Activated CD4-positive, alpha-beta T cell treated with anti-CD3 and anti-CD28 coated beads, Interleukin-2, amount 10 ng/mL, durations not matched to agents 7 days and 5 days (primary cell): ENCODE data around the gene HENMT1. TPM values are rescaled to one million over a fixed set of nuclear protein-coding genes. Genes with fewer than 3 reads are reported as not detected.
"Not testable (repeated sequence)": the region's sequence is repeated elsewhere in the genome, so short reads cannot be mapped to it uniquely, and the experiment has no call there.

Experiments used
- CTCF ChIA-PET: fragments of 350-600 bp; sonication (Branson Sonifier 250); formaldehyde crosslinking; loops from one replicate; lab custom pipeline; 2021; ENCODE audit warnings: antibody characterized with exemption; lab: Charles Lee
- POLR2A ChIA-PET: fragments of 350-600 bp; sonication (Branson Sonifier 250); formaldehyde crosslinking; loops from one replicate; lab custom pipeline; 2021; ENCODE audit warnings: antibody characterized with exemption; lab: Charles Lee
- DNase-seq: peaks from one replicate; pipeline ENCODE4 v3.0.0-alpha.2; 2020
- H3K27ac Mint-ChIP-seq: one replicate; pipeline ENCODE4 v1.8.0; 2021; ENCODE audit warnings: mild to moderate bottlenecking, moderate library complexity, mixed read lengths
- H3K27me3 Mint-ChIP-seq: one replicate; pipeline ENCODE4 v1.8.0; 2021; ENCODE audit warnings: mixed read lengths
- H3K36me3 Mint-ChIP-seq: one replicate; pipeline ENCODE4 v1.8.0; 2021; ENCODE audit warnings: low read depth, mixed read lengths
- H3K4me1 Mint-ChIP-seq: one replicate; pipeline ENCODE4 v1.8.0; 2021; ENCODE audit warnings: mixed read lengths
- H3K4me3 Mint-ChIP-seq: one replicate; pipeline ENCODE4 v1.8.0; 2021; ENCODE audit warnings: mild to moderate bottlenecking, moderate library complexity, mixed read lengths
- H3K9me3 Mint-ChIP-seq: one replicate; pipeline ENCODE4 v1.8.0; 2021; ENCODE audit warnings: mixed read lengths
- total RNA-seq, 2 experiments: library from RNA; stranded (reverse); gene quantifications; one replicate each; pipeline ENCODE4 v1.2.3, GENCODE V29; 2021

Gene HENMT1
- 10 to 100 TPM; 22.7 to 23.6 TPM for total RNA-seq

DNA sequence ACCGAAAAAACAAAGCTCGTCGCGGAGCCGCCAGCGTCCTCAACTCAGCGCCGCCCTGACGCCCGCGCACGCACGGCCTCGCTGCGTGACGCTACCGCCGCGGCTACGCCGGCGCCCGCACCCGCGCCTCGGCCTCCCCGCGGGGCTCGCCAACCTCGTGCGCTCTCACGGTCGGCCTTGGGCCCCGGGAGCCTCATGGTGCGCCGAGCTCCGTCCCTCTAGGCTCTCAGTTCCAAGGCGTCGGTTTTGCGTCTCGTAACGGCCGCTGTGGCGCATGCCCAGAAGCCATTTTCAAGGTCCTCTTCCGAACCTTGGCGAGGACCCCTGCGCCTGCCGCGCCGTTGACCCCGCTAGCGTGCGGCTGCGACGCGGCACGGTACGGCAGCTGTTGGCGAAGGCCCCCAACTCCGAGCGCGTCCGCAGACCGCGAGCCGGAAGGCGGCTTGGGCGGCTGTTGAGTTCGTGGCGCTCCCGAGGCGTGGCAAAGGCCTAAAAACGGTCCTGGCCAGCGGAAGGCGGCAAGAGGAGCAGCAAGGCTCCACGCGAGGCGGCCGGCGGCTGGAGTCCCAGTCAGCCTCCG is at the start of gene HENMT1:
HENMT1 (minus strand) TSS at position 64 of the 580 bp plus-strand sequence. CDS start 1,209 bp downstream, outside the sequence.
- DNase-seq, result peak; percentile 81
- Mint-ChIP-seq H3K4me3 (peak within 1 kb of the TSS; percentile 79), H3K4me1 (peaks cover 47% of the 10 kb centered on the region), H3K27ac (peak within 1 kb of the TSS; percentile 97), H3K36me3 (peaks cover 13% of the 10 kb centered on the region), H3K27me3 (no peaks in the 10 kb centered on the region), H3K9me3 (no peaks in the 10 kb centered on the region)
- ChIA-PET CTCF (interaction anchor here (0.8 to 1.7 kb wide), 10 partner anchors 10 to 148 kb away, joined by 3 to 7 read pairs (median 3); partner anchors contain the start of genes EEIG2 and PRPF38B), POLR2A (interaction anchor here (0.5 to 2.4 kb wide), 5 partner anchors 13 to 113 kb away, joined by 3 to 19 read pairs (median 4); partner anchors contain the start of gene PRPF38B)

- Mint-ChIP-seq H3K4me1 (peaks cover 32% of the 10 kb centered on the region), H3K9me3 (no peaks in the 10 kb centered on the region), H3K36me3 (no peaks in the 10 kb centered on the region), H3K27ac (no peak overlapping the region), H3K4me3 (no peak overlapping the region), H3K27me3 (peaks cover 10% of the 10 kb centered on the region)
- ChIA-PET POLR2A (no interaction called here), CTCF (interaction anchor here (0.8 to 2.4 kb wide), 7 partner anchors 10 to 66 kb away, joined by 3 to 10 read pairs (median 4); partner anchors contain the start of genes HENMT1 and PRPF38B)
- peak; percentile 62 for DNase-seq
These were observed 48.1 kb upstream of the HENMT1 start for GRCh38 chr1:108708691-108709660.

GRCh38 chr1:108706643-108707042 is 45.8 kb upstream of the HENMT1 start:
- H3K27ac Mint-ChIP-seq, result no peak overlapping the region
- peaks cover 10% of the 10 kb centered on the region for H3K36me3 Mint-ChIP-seq
- peaks cover 52% of the 10 kb centered on the region for H3K4me1 Mint-ChIP-seq
- ChIA-PET CTCF (no interaction called here), POLR2A (no interaction called here)
- no peaks in the 10 kb centered on the region for H3K27me3 Mint-ChIP-seq
- no peak overlapping the region for H3K4me3 Mint-ChIP-seq
- H3K9me3 Mint-ChIP-seq, result no peaks in the 10 kb centered on the region
- no peak for DNase-seq

DNA sequence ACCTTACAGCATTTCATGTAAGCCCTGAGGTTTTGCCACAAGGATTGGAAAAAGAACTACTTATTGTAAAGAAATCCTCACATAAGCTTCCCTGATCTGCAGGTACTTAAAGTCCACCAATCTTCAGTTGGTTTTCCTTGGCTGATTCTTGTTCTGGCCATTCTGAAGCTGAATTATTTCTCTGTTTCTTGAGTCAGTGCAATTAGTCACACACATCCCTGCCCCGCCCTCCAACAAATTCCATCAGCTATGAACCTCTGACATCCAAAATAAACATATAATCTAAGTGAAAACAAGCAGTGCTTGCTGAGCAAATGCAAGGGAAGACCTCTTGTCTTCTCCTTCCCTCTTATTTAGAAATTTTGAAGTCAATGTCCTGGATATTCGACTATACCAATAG is 43.6 kb upstream of the HENMT1 start:
- Mint-ChIP-seq H3K27me3 (no peaks in the 10 kb centered on the region), H3K4me3 (no peak overlapping the region), H3K4me1 (peaks cover 55% of the 10 kb centered on the region), H3K9me3 (no peaks in the 10 kb centered on the region), H3K36me3 (peaks cover 29% of the 10 kb centered on the region), H3K27ac (peak overlapping the region; percentile 89)
- DNase-seq, result no peak
- POLR2A ChIA-PET, result interaction anchor here (0.5 to 1.1 kb wide), 2 partner anchors 11 to 259 kb away, joined by 3 to 5 read pairs; partner anchors contain the start of gene CLCC1
- CTCF ChIA-PET, result interaction anchor here (1.6 to 4.4 kb wide), 3 partner anchors 12 to 35 kb away, joined by 3 to 14 read pairs (median 6); partner anchors contain the start of gene PRPF38B

- H3K27me3 Mint-ChIP-seq, result no peaks in the 10 kb centered on the region
- DNase-seq, result no peak
- POLR2A ChIA-PET, result no interaction called here
- H3K4me1 Mint-ChIP-seq, result peaks cover 56% of the 10 kb centered on the region
- peaks cover 34% of the 10 kb centered on the region for H3K36me3 Mint-ChIP-seq
- peak overlapping the region; percentile 54 for H3K4me3 Mint-ChIP-seq
- CTCF ChIA-PET, result interaction anchor here (1.6 to 4.4 kb wide), 3 partner anchors 12 to 34 kb away, joined by 3 to 14 read pairs (median 6); partner anchors contain the start of gene PRPF38B
- no peaks in the 10 kb centered on the region for H3K9me3 Mint-ChIP-seq
- H3K27ac Mint-ChIP-seq, result peak overlapping the region; percentile 89
These were observed 43.0 kb upstream of the HENMT1 start for GRCh38 chr1:108703939-108704338.

DNA sequence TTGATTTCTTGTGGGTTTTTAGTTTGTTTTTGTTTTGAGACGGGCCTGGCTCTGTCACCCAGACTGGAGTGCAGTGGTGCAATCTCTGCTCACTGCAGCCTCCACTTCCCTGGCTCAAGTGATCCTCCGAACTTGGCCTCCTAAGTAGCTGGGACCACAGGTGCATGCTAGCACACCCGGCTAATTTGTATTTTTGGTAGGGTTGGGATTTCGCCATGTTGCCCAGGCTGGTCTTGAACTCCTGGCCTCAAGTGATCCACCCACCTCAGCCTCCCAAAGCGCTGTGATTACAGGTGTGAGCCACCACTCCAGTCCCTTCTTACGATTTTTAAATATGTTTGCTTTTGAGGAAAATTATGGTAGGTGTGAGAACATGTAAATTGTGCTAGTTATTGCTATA is 41.2 kb upstream of the HENMT1 start:
- CTCF ChIA-PET, result interaction anchor here (4.4 kb wide), 1 partner anchor 10 kb away, joined by 14 read pairs; the partner anchor contains the start of gene PRPF38B
- DNase-seq, H3K4me3 Mint-ChIP-seq, H3K27me3 Mint-ChIP-seq, H3K9me3 Mint-ChIP-seq, POLR2A ChIA-PET: not testable (repeated sequence)
- Mint-ChIP-seq H3K27ac (peak overlapping the region; percentile 25), H3K36me3 (peaks cover 51% of the 10 kb centered on the region), H3K4me1 (peaks cover 66% of the 10 kb centered on the region)

DNA sequence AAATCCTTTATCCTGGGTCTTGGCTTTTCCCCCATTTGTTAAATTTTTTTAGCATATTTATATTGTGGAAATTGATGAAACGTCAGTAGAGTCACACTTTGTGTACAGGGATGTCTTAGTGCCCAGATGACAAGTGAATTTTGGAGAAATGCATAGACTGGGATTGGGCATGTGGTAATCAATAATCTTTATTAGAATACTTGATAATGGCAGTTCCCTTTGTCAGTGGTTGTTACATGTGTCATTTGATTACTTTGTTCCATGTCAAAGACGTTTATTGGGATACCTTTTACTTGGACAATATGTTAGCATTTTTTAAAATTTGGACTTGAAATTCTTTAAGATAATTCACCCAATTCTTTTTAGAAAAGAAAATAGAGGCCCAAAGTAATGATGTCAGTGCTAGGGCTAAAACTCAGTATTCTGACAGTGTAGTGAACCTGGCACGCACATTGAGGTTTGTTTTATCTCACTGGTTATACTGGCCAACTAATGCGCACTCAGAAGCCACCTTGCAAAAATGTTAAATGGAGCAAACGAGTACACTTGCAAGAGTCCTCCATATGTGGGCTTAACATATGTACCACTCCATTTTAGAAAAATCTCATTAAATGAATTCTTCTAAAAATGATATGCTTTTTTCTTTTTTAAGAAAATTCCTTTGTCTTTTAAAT is 40.4 kb upstream of the HENMT1 start:
- Mint-ChIP-seq H3K36me3 (peaks cover 58% of the 10 kb centered on the region), H3K9me3 (no peaks in the 10 kb centered on the region), H3K27ac (peak overlapping the region; percentile 25), H3K27me3 (no peaks in the 10 kb centered on the region), H3K4me1 (peaks cover 72% of the 10 kb centered on the region), H3K4me3 (no peak overlapping the region)
- ChIA-PET POLR2A (no interaction called here), CTCF (interaction anchor here (0.5 to 4.4 kb wide), 2 partner anchors 9 to 399 kb away, joined by 4 to 14 read pairs; partner anchors contain the start of gene PRPF38B)
- DNase-seq, result no peak

DNA sequence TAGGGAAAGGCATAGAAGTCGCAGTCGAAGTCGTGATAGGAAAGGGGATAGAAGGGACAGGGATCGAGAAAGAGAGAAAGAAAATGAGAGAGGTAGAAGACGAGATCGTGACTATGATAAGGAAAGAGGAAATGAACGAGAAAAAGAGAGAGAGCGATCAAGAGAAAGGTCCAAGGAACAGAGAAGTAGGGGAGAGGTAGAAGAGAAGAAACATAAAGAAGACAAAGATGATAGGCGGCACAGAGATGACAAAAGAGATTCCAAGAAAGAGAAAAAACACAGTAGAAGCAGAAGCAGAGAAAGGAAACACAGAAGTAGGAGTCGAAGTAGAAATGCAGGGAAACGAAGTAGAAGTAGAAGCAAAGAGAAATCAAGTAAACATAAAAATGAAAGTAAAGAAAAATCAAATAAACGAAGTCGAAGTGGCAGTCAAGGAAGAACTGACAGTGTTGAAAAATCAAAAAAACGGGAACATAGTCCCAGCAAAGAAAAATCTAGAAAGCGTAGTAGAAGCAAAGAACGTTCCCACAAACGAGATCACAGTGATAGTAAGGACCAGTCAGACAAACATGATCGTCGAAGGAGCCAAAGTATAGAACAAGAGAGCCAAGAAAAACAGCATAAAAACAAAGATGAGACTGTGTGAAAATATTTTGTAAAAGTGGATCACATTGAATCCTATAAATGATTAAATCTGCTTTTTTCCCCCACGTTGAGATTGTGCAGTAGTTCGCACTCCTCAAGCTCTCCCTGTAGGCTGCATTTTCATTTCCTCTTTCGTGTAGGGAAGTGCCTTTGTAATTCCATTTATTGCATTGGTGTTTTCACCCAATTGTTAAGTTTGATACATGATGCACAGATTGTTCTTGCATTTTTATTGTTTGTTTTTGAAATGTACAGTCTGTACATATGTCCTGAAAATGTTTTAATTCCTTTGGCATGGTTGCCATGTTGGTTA is 38.8 kb upstream of the HENMT1 start:
- Mint-ChIP-seq H3K27me3 (no peaks in the 10 kb centered on the region), H3K4me3 (peak overlapping the region; percentile 57), H3K36me3 (peaks cover 71% of the 10 kb centered on the region), H3K9me3 (no peaks in the 10 kb centered on the region), H3K4me1 (peaks cover 74% of the 10 kb centered on the region), H3K27ac (peak overlapping the region; percentile 83)
- no peak for DNase-seq
- CTCF ChIA-PET, result no interaction called here
- POLR2A ChIA-PET, result no interaction called here

DNA sequence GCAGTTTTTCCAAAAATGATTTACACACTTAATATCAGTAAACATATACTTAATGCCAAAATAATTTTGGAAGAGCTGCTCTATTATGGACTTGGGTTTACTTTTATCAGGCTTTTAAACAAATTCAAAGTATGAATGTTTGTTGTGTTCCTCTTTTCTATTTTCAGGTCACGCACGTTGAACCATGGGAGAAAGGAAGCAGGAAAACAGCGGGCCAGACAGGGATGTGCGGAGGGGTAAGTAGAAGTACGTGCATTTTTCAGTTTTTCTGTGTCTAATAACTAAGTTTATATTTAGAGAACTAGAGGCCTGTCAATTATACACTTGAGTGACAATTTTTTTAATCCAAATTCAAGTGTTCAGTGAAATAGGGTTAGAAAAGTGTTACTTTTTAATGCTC is 34.6 kb upstream of the HENMT1 start:
- Mint-ChIP-seq H3K9me3 (no peaks in the 10 kb centered on the region), H3K4me3 (peak overlapping the region; percentile 76), H3K4me1 (peaks cover 62% of the 10 kb centered on the region), H3K36me3 (peaks cover 73% of the 10 kb centered on the region), H3K27me3 (no peaks in the 10 kb centered on the region), H3K27ac (peak overlapping the region; percentile 89)
- DNase-seq, result no peak
- POLR2A ChIA-PET, result no interaction called here
- CTCF ChIA-PET, result no interaction called here

DNA sequence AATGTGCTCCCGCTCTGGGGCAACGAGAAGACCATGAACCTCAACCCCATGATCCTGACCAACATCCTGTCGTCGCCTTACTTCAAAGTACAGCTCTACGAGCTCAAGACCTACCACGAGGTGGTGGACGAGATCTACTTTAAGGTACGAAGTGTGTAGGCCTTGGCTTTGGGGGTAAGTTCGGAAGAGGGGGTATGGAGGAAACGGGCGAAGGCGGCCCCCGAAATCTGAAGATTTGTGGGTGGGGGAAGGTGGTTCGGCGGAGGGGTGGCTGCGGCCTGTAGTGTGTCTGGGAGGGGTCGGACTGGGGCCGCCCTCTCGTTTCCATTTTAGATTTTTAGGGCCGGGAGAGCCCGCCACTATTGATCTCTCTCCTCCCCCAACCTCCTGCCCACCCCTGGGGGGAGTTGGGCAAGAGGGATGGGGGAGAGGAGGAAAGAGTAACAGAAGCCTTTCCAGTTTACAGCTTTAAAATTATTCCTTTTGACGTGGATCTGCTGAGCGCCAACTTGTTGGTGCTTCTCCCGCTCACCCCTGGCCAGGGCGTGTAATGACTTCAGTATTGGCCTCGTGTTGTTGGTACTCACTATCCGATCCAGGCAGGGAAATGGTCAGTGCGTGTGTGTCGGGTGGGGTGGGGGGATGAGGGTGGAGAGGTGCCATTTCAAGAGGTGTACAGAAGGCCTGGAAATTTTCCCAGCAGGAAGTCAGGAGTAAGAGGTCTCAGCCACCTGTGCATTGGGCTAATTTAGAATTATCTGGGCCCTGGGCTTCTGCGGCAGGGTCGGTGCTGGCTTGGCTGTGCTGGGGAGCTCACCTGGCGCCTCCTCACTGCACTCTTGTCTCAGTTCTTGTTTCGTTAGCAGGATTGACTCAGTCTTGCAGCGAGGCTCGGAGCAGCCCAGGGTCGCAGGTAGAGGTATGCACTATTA is 32.1 kb upstream of the HENMT1 start:
- ChIA-PET CTCF (interaction anchor here (0.5 to 3.1 kb wide), 17 partner anchors 10 to 839 kb away, joined by 3 to 20 read pairs (median 5); partner anchors contain the start of genes EEIG2 and HENMT1), POLR2A (interaction anchor here (0.7 to 2.7 kb wide), 8 partner anchors 10 to 133 kb away, joined by 3 to 24 read pairs (median 4); partner anchors contain the start of genes EEIG2, HENMT1 and STXBP3)
- Mint-ChIP-seq H3K4me3 (peak overlapping the region; percentile 96), H3K27me3 (peaks cover 5% of the 10 kb centered on the region), H3K36me3 (peaks cover 48% of the 10 kb centered on the region), H3K9me3 (no peaks in the 10 kb centered on the region), H3K27ac (peak overlapping the region; percentile 99), H3K4me1 (peaks cover 47% of the 10 kb centered on the region)
- peak; percentile 89 for DNase-seq
